Brain microvascular endothelial cell (primary cell): ENCODE measurements around the gene NUCKS1.
A peak's percentile ranks its signal among the peaks of the same experiment; 100 is the strongest.

Experiments
- DNase-seq: peaks from one replicate; pipeline ENCODE4 v3.0.0-alpha.2; 2020
- H3K27ac ChIP-seq: fragments of 250-450 bp; sonication (Bioruptor Pico); 2 replicates; pipeline ENCODE4 v1.5.1; 2020; ENCODE audit warnings: mild to moderate bottlenecking, moderate library complexity
- H3K27me3 ChIP-seq: fragments of 250-450 bp; sonication (Bioruptor Pico); replicated peaks from 2 replicates; pipeline ENCODE4 v1.5.1; 2020; ENCODE audit warnings: mild to moderate bottlenecking
- H3K36me3 ChIP-seq: fragments of 250-450 bp; sonication (Bioruptor Pico); replicated peaks from 2 replicates; pipeline ENCODE4 v1.5.1; 2020; ENCODE audit warnings: mild to moderate bottlenecking
- H3K4me3 ChIP-seq: 2 replicates; pipeline ENCODE4 v1.5.1; 2011; ENCODE audit warnings: low read depth, mild to moderate bottlenecking, control low read depth, low read length, moderate library complexity
- CTCF ChIP-seq: IDR thresholded peaks from 2 replicates; pipeline ENCODE4 v1.5.1; 2011; ENCODE audit warnings: low read depth, mild to moderate bottlenecking, moderate library complexity, low read length, control low read depth, inconsistent platforms; ENCODE audit errors: missing control alignments
- in situ Hi-C: cut with HindIII; loops from 2 replicates; pipeline ENCODE4 v1.10.0; 2017; ENCODE audit warnings: low sequenced_read_pairs, low pct_ligation_motif_present

The NUCKS1 gene

GRCh38 chr1:205775015-205775716 lies 25.2 kb upstream of the NUCKS1 start, which contains the start of gene RAB29:
Gene RAB29, minus strand, starts transcription at chr1:205775482. Its CDS starts 526 bp downstream, at chr1:205774956.
- peak; percentile 72 for DNase-seq
- Histone ChIP-seq H3K27me3 (no peaks in the 10 kb centered on the region), H3K4me3 (peak within 1 kb of the TSS; percentile 89), H3K27ac (peak within 1 kb of the TSS; percentile 31), H3K36me3 (no peaks in the 10 kb centered on the region)
- no peak for TF ChIP-seq CTCF
- in situ Hi-C loops = loop anchor here (25.0 kb wide), 1 partner anchor 337 kb away; the partner anchor contains the start of gene AVPR1B

- DNase-seq = no peak
- Histone ChIP-seq H3K36me3 (no peaks in the 10 kb centered on the region), H3K4me3 (peak overlapping the region; percentile 89), H3K27ac (no peak overlapping the region), H3K27me3 (no peaks in the 10 kb centered on the region)
- no peak for TF ChIP-seq CTCF
- in situ Hi-C loops = loop anchor here (25.0 kb wide), 1 partner anchor 338 kb away; the partner anchor contains the start of gene AVPR1B
These were observed 24.4 kb upstream of the NUCKS1 start for GRCh38 chr1:205774198-205775014.

- Histone ChIP-seq H3K27ac (no peak overlapping the region), H3K4me3 (no peak overlapping the region), H3K36me3 (no peaks in the 10 kb centered on the region), H3K27me3 (no peaks in the 10 kb centered on the region)
- DNase-seq = no peak
- in situ Hi-C loops = no loop called here
- TF ChIP-seq CTCF = no peak
These were observed 22.6 kb upstream of the NUCKS1 start for GRCh38 chr1:205772607-205773032.

GRCh38 chr1:205770618-205771017 lies 20.6 kb upstream of the NUCKS1 start:
- H3K27ac ChIP-seq = no peak overlapping the region
- in situ Hi-C loops = no loop called here
- DNase-seq = no peak

GRCh38 chr1:205769641-205770365 lies 19.8 kb upstream of the NUCKS1 start:
- in situ Hi-C loops = no loop called here
- Histone ChIP-seq H3K4me3 (no peak overlapping the region), H3K36me3 (no peaks in the 10 kb centered on the region), H3K27ac (no peak overlapping the region), H3K27me3 (no peaks in the 10 kb centered on the region)
- DNase-seq = no peak
- no peak for TF ChIP-seq CTCF

More at GRCh38 chr1:205770618-205771017, 20.6 kb upstream of the NUCKS1 start:
- no peak for TF ChIP-seq CTCF
- H3K36me3 ChIP-seq = no peaks in the 10 kb centered on the region
- no peak overlapping the region for H3K4me3 ChIP-seq
- no peaks in the 10 kb centered on the region for H3K27me3 ChIP-seq
